T-helper 22 cell (primary cell): ENCODE measurements around the gene ZNF337.
"Not testable (repeated sequence)": the region's sequence is repeated elsewhere in the genome, so short reads cannot be mapped to it uniquely, and the experiment has no call there.

Source experiments
- DNase-seq: peaks from one replicate; pipeline ENCODE4 v3.0.0-alpha.2; 2020; ENCODE audit warnings: low read depth

ZNF337 gene

GRCh38 chr20:25696371-25697131 lies at the start of gene ZNF337:
TSS of gene ZNF337 (minus strand) at chr20:25696853. CDS start at chr20:25686417, 10,436 bp downstream.
- peak; percentile 82 for DNase-seq

- no peak for DNase-seq
Observed at GRCh38 chr20:25745738-25746137, 49.1 kb upstream of the ZNF337 start.

GRCh38 chr20:25745100-25745499 lies 48.4 kb upstream of the ZNF337 start:
- DNase-seq: no peak

- DNase-seq: no peak
Observed at GRCh38 chr20:25744261-25744660, 47.6 kb upstream of the ZNF337 start.

- DNase-seq: no peak
Observed at GRCh38 chr20:25741088-25741487, 44.4 kb upstream of the ZNF337 start.

GRCh38 chr20:25739615-25740320 lies 43.1 kb upstream of the ZNF337 start:
- no peak for DNase-seq

- DNase-seq: no peak
Observed at GRCh38 chr20:25738198-25738597, 41.5 kb upstream of the ZNF337 start.

GRCh38 chr20:25733903-25734302 lies 37.2 kb upstream of the ZNF337 start:
- no peak for DNase-seq

GRCh38 chr20:25730862-25731261 lies 34.2 kb upstream of the ZNF337 start:
- no peak for DNase-seq

GRCh38 chr20:25726357-25726756 lies 29.7 kb upstream of the ZNF337 start:
- DNase-seq: no peak

- DNase-seq: no peak
Observed at GRCh38 chr20:25725639-25726038, 29.0 kb upstream of the ZNF337 start.

GRCh38 chr20:25723975-25724374 lies 27.3 kb upstream of the ZNF337 start:
- no peak for DNase-seq

- DNase-seq: no peak
Observed at GRCh38 chr20:25720285-25720684, 23.6 kb upstream of the ZNF337 start.

GRCh38 chr20:25718896-25719809 lies 22.5 kb upstream of the ZNF337 start:
- DNase-seq: not testable (repeated sequence)

GRCh38 chr20:25707695-25708094 lies 11.0 kb upstream of the ZNF337 start:
- DNase-seq: no peak

- no peak for DNase-seq
Observed at GRCh38 chr20:25706793-25707192, 10.1 kb upstream of the ZNF337 start.

- DNase-seq: no peak
Observed at GRCh38 chr20:25705830-25706351, 9.2 kb upstream of the ZNF337 start.

GRCh38 chr20:25704303-25704702 lies 7.7 kb upstream of the ZNF337 start:
- not testable (repeated sequence) for DNase-seq

GRCh38 chr20:25700835-25701234 lies 4.2 kb upstream of the ZNF337 start:
- not testable (repeated sequence) for DNase-seq

GRCh38 chr20:25699914-25700313 lies 3.3 kb upstream of the ZNF337 start:
- DNase-seq: no peak

- DNase-seq: no peak
Observed at GRCh38 chr20:25697132-25697446, 436 bp upstream of the ZNF337 start.
